Keratinocyte (primary cell): Measurements from ENCODE around the gene ZNF79. TPM values are rescaled to one million over a fixed set of nuclear protein-coding genes. Genes with fewer than 3 reads are reported as not detected.

Experiments
- DNase-seq: peaks from one replicate; pipeline ENCODE4 v3.0.0-alpha.2; 2011; ENCODE audit warnings: low read depth, missing footprints, low spot score
- FAIRE-seq: peaks from 2 replicates; lab custom pipeline; 2011; peaks lifted over from hg19 to GRCh38; lab: Jason Lieb, UNC
- H2AFZ ChIP-seq: 2 replicates; pipeline ENCODE4 v1.6.0; 2012; ENCODE audit warnings: low read length, control low read depth, inconsistent platforms; ENCODE audit not compliant: control insufficient read depth
- H3K27ac ChIP-seq: 2 replicates; pipeline ENCODE4 v1.5.1; 2011; ENCODE audit warnings: low read length; ENCODE audit not compliant: control insufficient read depth, insufficient read depth
- H3K27me3 ChIP-seq: 3 replicates; pipeline ENCODE4 v1.6.0; 2011; ENCODE audit warnings: low read length; ENCODE audit not compliant: control insufficient read depth, insufficient read depth; ENCODE audit errors: extremely low read depth
- H3K36me3 ChIP-seq, 2 experiments: 2 replicates in 1 of 2; 3 replicates in 1 of 2; pipeline ENCODE4 v1.5.1; 2011; ENCODE audit warnings: low read length in 2 of 2, mild to moderate bottlenecking in 1 of 2; ENCODE audit not compliant: control insufficient read depth in 2 of 2, insufficient read depth in 2 of 2; ENCODE audit errors: extremely low read depth in 1 of 2
- H3K4me1 ChIP-seq: 3 replicates; pipeline ENCODE4 v1.5.1; 2011; ENCODE audit warnings: low read length; ENCODE audit not compliant: control insufficient read depth, insufficient read depth; ENCODE audit errors: extremely low read depth
- H3K4me2 ChIP-seq: 3 replicates; pipeline ENCODE4 v1.6.0; 2011; ENCODE audit warnings: low read depth, low read length; ENCODE audit not compliant: control insufficient read depth, insufficient read depth; ENCODE audit errors: extremely low read depth
- H3K4me3 ChIP-seq, 3 experiments: fragments of 200-600 bp in 1 of 3; sonication (generic) in 1 of 3; 2 replicates in 2 of 3; 3 replicates in 1 of 3; pipeline ENCODE4 v1.5.1; 2011 to 2016; ENCODE audit warnings: low read length in 3 of 3, mild to moderate bottlenecking in 3 of 3, control low read depth in 2 of 3, inconsistent platforms in 1 of 3, low read depth in 1 of 3, mixed read lengths in 1 of 3, mixed run types in 1 of 3, moderate library complexity in 1 of 3; ENCODE audit not compliant: control insufficient read depth in 2 of 3, insufficient read depth in 2 of 3; ENCODE audit errors: extremely low read depth in 1 of 3
- H3K79me2 ChIP-seq: 2 replicates; pipeline ENCODE4 v1.6.0; 2012; ENCODE audit warnings: low read length; ENCODE audit not compliant: control insufficient read depth, insufficient read depth
- H3K9ac ChIP-seq: 3 replicates; pipeline ENCODE4 v1.6.0; 2011; ENCODE audit warnings: low read length; ENCODE audit not compliant: control insufficient read depth, insufficient read depth; ENCODE audit errors: extremely low read depth
- H3K9me1 ChIP-seq: 3 replicates; pipeline ENCODE4 v1.6.0; 2011; ENCODE audit warnings: low read length; ENCODE audit not compliant: control insufficient read depth, insufficient read depth; ENCODE audit errors: extremely low read depth
- H3K9me3 ChIP-seq: 2 replicates; pipeline ENCODE4 v1.5.1; 2012; ENCODE audit warnings: low read depth, low read length; ENCODE audit not compliant: control insufficient read depth
- H4K20me1 ChIP-seq: 3 replicates; pipeline ENCODE4 v1.6.0; 2011; ENCODE audit warnings: low read length; ENCODE audit not compliant: control insufficient read depth, insufficient read depth; ENCODE audit errors: extremely low read depth
- CTCF ChIP-seq, 3 experiments: IDR thresholded peaks in 1 of 3; conservative IDR thresholded peaks in 1 of 3; optimal IDR thresholded peaks in 1 of 3; 2 replicates in 2 of 3; 3 replicates in 1 of 3; pipeline versions ENCODE3 to v1.5.1; 2011; ENCODE audit warnings: low read length in 3 of 3, mild to moderate bottlenecking in 3 of 3, moderate library complexity in 2 of 3, control low read depth in 1 of 3, inconsistent platforms in 1 of 3; ENCODE audit not compliant: insufficient read depth in 2 of 3; ENCODE audit errors: extremely low read depth in 1 of 3
- EZH2 ChIP-seq: IDR thresholded peaks from one replicate; pipeline ENCODE4 v1.6.1; 2012; ENCODE audit warnings: inconsistent platforms, mild to moderate bottlenecking, low read length, moderate library complexity
- dilution Hi-C: fragments of 300-500 bp; cut with MboI; formaldehyde crosslinking; loops from one replicate; pipeline ENCODE4 v1.7.0; 2020; ENCODE audit warnings: low sequenced_read_pairs; ENCODE audit not compliant: extremely low pct_ligation_motif_present
- polyA plus RNA-seq, 5 experiments: library from polyadenylated mRNA; depleted of rRNA in 3 of 5; stranded (reverse) in 3 of 5; stranded (forward) in 1 of 5; unstranded in 1 of 5; fragments of >200 nt; gene quantifications; 1 replicate in 1 of 5; 2 replicates in 3 of 5; 3 replicates in 1 of 5; pipeline versions ENCODE4 v1.2.1 to v1.2.3, GENCODE V29; 2011 to 2012; ENCODE audit warnings: missing spikeins in 2 of 5, low read depth in 1 of 5, low replicate concordance in 1 of 5

ZNF79 gene
- polyA plus RNA-seq, 1 donor (not counting 4 experiments of a cell fraction or from before 2014, with no cell fraction given): 4.8 TPM

GRCh38 chr9:127386981-127387380, 37.2 kb upstream of the ZNF79 start:
- Histone ChIP-seq H3K9ac (no peak overlapping the region), H3K27me3 (no peaks in the 10 kb centered on the region), H3K9me1 (no peaks in the 10 kb centered on the region), H3K9me3 (no peaks in the 10 kb centered on the region), H3K4me3 (no peak overlapping the region), H3K79me2 (no peaks in the 10 kb centered on the region), H3K27ac (no peak overlapping the region), H2AFZ (no peak overlapping the region), H3K4me1 (peaks cover 15% of the 10 kb centered on the region), H4K20me1 (no peaks in the 10 kb centered on the region), H3K4me2 (no peak overlapping the region), H3K36me3 (no peaks in the 10 kb centered on the region)
- dilution Hi-C loops: no loop called here
- DNase-seq: no peak
- TF ChIP-seq CTCF (optimal IDR thresholded peaks at IDR 0.05 in 1 of 3, IDR thresholded peaks at IDR 0.05 in 1 of 3, conservative IDR thresholded peaks at IDR 0.05 in 1 of 3; ENCODE audit: extremely low read depth in 1 of 3, insufficient read depth in 2 of 3, low read length in 3 of 3) (no peak), EZH2 (no peak)
- FAIRE-seq: no peak

GRCh38 chr9:127388037-127388855, 35.9 kb upstream of the ZNF79 start:
- dilution Hi-C loops: no loop called here
- no peaks in the 10 kb centered on the region for H3K79me2 ChIP-seq
- TF ChIP-seq CTCF (optimal IDR thresholded peaks at IDR 0.05 in 1 of 3, IDR thresholded peaks at IDR 0.05 in 1 of 3, conservative IDR thresholded peaks at IDR 0.05 in 1 of 3; ENCODE audit: extremely low read depth in 1 of 3, insufficient read depth in 2 of 3, low read length in 3 of 3) (no peak), EZH2 (no peak)
- H3K9me3 ChIP-seq: no peaks in the 10 kb centered on the region
- peak; percentile 86 for FAIRE-seq
- peak; percentile 73 for DNase-seq
- H3K4me1 ChIP-seq: peaks cover 15% of the 10 kb centered on the region
- H3K36me3 ChIP-seq: no peaks in the 10 kb centered on the region
- H3K9ac ChIP-seq: peak overlapping the region; percentile 46
- no peaks in the 10 kb centered on the region for H3K27me3 ChIP-seq
- H3K9me1 ChIP-seq: no peaks in the 10 kb centered on the region
- H3K27ac ChIP-seq: peak overlapping the region; percentile 71
- H3K4me3 ChIP-seq: no peak overlapping the region
- H4K20me1 ChIP-seq: no peaks in the 10 kb centered on the region
- no peak overlapping the region for H2AFZ ChIP-seq
- peak overlapping the region; percentile 66 for H3K4me2 ChIP-seq
